Sigmoid colon (tissue), 3 donors: ENCODE measurements around the gene RASGRF2.
"Not testable (repeated sequence)": the region's sequence is repeated elsewhere in the genome, so short reads cannot be mapped to it uniquely, and the experiment has no call there.

Experiments
- CTCF ChIP-seq, 4 experiments: fragments of 450-650 bp in 3 of 4; fragments of 200-600 bp in 1 of 4; IDR thresholded peaks; one replicate each; pipeline ENCODE4 v1.5.1; 2016 to 2019; ENCODE audit warnings: antibody characterized with exemption in 4 of 4, mild to moderate bottlenecking in 3 of 4, moderate library complexity in 2 of 4
- POLR2A ChIP-seq, 2 donors: fragments of 450-650 bp; IDR thresholded peaks; one replicate each; pipeline ENCODE4 v1.6.1; 2016; ENCODE audit warnings: antibody characterized with exemption in 2 of 2, mild to moderate bottlenecking in 2 of 2, moderate library complexity in 2 of 2

- TF ChIP-seq CTCF, POLR2A (IDR thresholded peaks at IDR 0.05): not testable (repeated sequence)
Observed at GRCh38 chr5:81029736-81030135, 69.6 kb downstream of the RASGRF2 start.
